Esophagus muscularis mucosa (tissue), 3 donors: ENCODE data around the gene ROBO2.

Experiments
- CTCF ChIP-seq, 3 experiments: fragments of 200-600 bp in 2 of 3; fragments of 450-650 bp in 1 of 3; sonication (generic) in 2 of 3; IDR thresholded peaks; one replicate each; pipeline ENCODE4 v1.5.1; 2017 to 2019; ENCODE audit warnings: antibody characterized with exemption in 3 of 3, mild to moderate bottlenecking in 2 of 3, moderate library complexity in 1 of 3
- POLR2AphosphoS5 ChIP-seq, 2 donors: sonication (generic); formaldehyde crosslinking; IDR thresholded peaks; one replicate each; pipeline ENCODE4 v1.6.1; 2017; ENCODE audit warnings: antibody characterized with exemption in 2 of 2

- TF ChIP-seq CTCF (IDR thresholded peaks at IDR 0.05) (no peak), POLR2AphosphoS5 (IDR thresholded peaks at IDR 0.05) (no peak)
Measured at GRCh38 chr3:77001062-77001701, 38.7 kb upstream of the ROBO2 start.
